Esophagus (tissue), 2 donors: ENCODE measurements around the gene ZBTB21. TPM values are rescaled to one million over a fixed set of nuclear protein-coding genes. Genes with fewer than 3 reads are reported as not detected.

Experiments
- H3K27ac ChIP-seq, 2 donors: one replicate each; pipeline ENCODE4 v1.5.1; 2013; ENCODE audit warnings: low read depth in 2 of 2, mild to moderate bottlenecking in 2 of 2, inconsistent platforms in 1 of 2, low read length in 1 of 2, moderate library complexity in 1 of 2
- H3K27me3 ChIP-seq, 2 donors: one replicate each; pipeline ENCODE4 v1.6.1; 2013; ENCODE audit warnings: low read length in 2 of 2, control low read depth in 1 of 2, mild to moderate bottlenecking in 1 of 2; ENCODE audit not compliant: insufficient read depth in 2 of 2, control insufficient read depth in 1 of 2
- H3K36me3 ChIP-seq, 2 donors: one replicate each; pipeline ENCODE4 v1.6.1; 2013; ENCODE audit warnings: low read length in 1 of 2; ENCODE audit not compliant: control insufficient read depth in 2 of 2, insufficient read depth in 2 of 2
- H3K4me1 ChIP-seq, 2 donors: one replicate each; pipeline ENCODE4 v1.6.1; 2013; ENCODE audit warnings: low read length in 1 of 2; ENCODE audit not compliant: control insufficient read depth in 2 of 2, insufficient read depth in 2 of 2
- H3K4me3 ChIP-seq, 2 donors: one replicate each; pipeline ENCODE4 v1.5.1; 2013; ENCODE audit warnings: low read length in 2 of 2, mild to moderate bottlenecking in 2 of 2, low read depth in 1 of 2, moderate library complexity in 1 of 2
- H3K9me3 ChIP-seq, 2 donors: one replicate each; pipeline ENCODE4 v1.6.1; 2013; ENCODE audit warnings: mild to moderate bottlenecking in 2 of 2, low read depth in 1 of 2, low read length in 1 of 2, moderate library complexity in 1 of 2; ENCODE audit not compliant: control insufficient read depth in 2 of 2, insufficient read depth in 1 of 2
- WGBS, 2 donors: extraction: QIAGEN DNeasy Blood & Tissue Kit; methylation state at CpG; one replicate each; pipeline ENCODE4 v1.1.7; 2013; 5-methylcytosine and 5-hydroxymethylcytosine counted together
- polyA plus RNA-seq, 2 donors: library from polyadenylated mRNA; stranded (reverse); fragments of 200-250 nt; gene quantifications; one replicate each; pipeline ENCODE4 v1.2.3, GENCODE V29; 2013
- donor health status: healthy with polysubstance abuse.
- donor health status: Bipolar disorder and iron deficiency.

The ZBTB21 gene
- polyA plus RNA-seq, 2 donors = 1.6 to 2.7 TPM

DNA sequence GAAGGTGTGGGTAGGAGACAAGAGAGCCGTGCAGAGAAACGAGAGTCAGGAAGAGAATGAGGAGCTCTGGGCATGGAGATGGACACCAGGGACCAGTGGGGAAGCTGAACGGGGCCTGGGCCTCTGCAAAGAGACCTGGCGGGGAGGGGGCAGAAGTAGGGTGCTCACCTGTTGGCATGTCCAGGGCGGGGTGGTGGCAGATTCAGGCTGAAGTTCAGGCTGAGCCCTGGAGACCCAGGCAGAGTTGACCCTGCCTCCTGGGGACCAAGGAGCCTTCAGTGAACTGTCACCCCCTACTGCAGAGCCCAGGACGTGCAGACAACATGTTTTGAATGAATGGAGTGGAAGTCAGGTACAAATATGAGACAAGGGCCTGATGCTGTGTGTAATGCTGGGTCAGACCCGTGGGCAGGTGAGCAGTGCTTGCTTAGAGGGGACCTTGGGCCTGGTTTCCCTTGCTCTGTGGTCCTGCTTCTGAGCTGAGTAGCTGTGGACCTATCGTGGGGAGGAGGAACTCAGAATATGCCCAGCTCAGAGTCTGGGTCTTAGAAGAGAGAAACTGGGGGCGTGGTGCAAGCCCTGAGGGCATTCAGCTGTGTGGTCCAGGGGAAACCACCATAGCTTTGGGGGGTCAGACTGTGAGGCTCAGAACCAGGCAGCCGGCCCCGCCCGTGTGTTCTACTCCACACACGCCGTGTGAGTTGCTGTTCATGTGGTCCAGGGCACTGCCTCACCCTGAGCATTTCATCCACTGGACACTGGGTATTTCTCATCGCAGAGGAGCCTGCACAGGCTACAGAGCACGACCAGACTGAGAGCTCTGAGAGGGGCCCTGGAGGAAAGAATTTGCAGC is 39.6 kb upstream of the ZBTB21 start:
- WGBS, 2 donors = 86% methylated on average over 16 of the region's 16 CpGs
- Histone ChIP-seq H3K27ac (no peak overlapping the region), H3K9me3 (no peaks in the 10 kb centered on the region), H3K36me3 (no peaks in the 10 kb centered on the region), H3K27me3 (no peaks in the 10 kb centered on the region), H3K4me1 (no peaks in the 10 kb centered on the region), H3K4me3 (no peak overlapping the region)

DNA sequence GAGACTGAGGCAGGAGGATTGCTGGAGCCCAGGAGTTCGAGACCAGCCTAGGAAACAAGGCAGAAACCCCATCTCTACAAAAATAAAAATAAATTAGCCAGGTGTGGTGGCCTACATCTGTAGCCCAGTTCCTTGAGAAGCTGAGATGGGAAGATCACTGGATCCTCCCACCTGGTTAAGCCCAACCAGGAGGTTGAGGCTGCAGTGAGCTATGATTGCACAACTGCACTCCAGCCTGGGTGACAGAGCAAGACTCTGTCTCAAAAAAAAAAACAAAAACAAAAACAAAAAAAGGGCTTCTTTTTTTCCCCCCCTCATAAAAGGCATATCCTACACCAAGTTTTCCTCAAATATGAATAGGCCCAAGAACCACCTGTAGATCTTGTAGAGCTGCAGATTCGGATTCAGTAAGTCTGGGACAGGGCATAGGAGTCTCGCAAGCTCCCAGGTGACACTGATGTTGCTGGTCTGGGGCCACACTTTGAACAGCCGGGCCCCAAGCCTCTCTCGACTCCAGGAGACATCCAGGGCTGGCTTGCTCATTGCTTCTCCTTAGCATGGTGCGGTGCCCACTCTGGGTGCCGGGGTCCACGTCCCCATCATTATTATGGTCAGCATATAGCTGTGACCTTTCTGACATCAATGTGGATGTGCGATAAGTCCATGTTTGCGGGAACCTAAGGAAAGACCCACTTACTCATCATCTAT is 38.9 kb upstream of the ZBTB21 start:
- no peaks in the 10 kb centered on the region for H3K4me1 ChIP-seq
- H3K27ac ChIP-seq = no peak overlapping the region
- no peaks in the 10 kb centered on the region for H3K36me3 ChIP-seq
- H3K9me3 ChIP-seq = no peaks in the 10 kb centered on the region
- WGBS, 2 donors = 96 to 97% methylated on average over 10 of the region's 10 CpGs
- no peaks in the 10 kb centered on the region for H3K27me3 ChIP-seq
- no peak overlapping the region for H3K4me3 ChIP-seq

DNA sequence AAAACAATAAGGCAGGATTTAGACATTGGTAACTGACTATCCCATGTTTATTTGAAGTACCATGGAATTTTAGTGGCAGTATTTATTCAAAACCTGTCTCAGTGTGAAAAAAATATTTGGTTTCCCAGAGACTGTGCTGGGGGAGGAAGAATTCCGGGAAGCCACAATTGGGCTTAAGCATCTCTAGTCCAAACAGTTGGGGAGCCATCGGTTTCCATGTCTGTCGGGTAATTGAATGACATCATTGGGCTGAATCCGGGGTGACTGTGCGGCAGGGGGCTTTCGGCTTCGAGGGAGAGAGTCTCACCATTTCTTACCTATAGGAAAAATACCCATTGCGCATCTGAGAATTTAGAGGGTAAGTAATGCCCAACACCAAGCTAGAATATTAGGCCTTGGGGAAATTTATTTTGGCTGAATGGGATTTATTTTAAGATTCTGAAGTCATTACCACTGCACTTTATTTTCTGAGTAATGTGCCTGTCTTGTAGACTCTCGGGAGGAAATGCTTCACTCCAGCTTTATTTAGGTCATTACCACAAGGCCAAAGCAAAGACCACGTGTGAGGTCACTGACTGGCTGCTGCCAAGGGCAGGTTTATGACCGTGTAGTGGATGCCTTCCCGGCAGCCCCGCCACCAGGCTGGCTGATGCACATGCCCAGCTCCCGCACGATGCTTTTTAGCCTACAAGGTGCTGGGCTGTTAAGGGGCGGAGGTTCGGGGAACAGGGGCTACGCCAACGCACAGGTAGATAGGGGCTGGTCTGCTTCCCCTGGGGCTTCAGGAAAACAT is 37.9 kb upstream of the ZBTB21 start:
- Histone ChIP-seq H3K4me1 (no peaks in the 10 kb centered on the region), H3K27ac (no peak overlapping the region), H3K36me3 (no peaks in the 10 kb centered on the region), H3K4me3 (no peak overlapping the region), H3K27me3 (no peaks in the 10 kb centered on the region), H3K9me3 (no peaks in the 10 kb centered on the region)
- 73 to 74% methylated on average over 19 of the region's 19 CpGs for WGBS, 2 donors

DNA sequence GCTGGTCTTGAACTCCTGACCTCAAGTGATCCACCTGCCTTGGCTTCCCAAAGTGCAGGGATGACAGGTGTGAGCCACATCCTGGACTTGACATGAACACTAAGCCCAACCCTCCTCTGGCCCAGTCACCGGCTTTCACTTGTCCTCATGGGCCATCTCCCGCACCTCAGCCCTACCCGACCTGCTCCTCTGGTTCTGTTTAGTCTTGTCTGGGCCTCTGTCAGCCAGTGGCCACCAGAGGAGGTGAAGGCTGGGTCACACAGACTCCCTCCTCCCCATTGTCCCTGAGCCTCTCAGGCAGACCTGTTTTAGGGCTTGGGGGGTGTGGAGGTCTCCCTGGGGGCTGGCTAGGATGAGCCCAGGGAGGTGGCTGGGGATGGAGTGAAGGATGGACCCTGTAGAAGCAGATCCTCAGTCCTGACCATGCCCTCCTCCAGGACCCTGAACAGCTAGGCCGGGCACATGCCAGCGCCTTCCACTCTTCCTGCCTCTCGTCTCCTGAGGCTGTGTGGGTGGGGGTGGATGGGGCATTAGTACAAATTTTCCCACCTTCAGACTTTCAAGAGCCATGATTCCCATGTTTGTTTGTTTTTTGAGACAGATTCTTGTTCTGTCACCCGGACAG is 34.8 kb upstream of the ZBTB21 start:
- peaks cover 0 to 11% of the 10 kb centered on the region in 2 donors for H3K4me1 ChIP-seq
- H3K27me3 ChIP-seq = no peaks in the 10 kb centered on the region
- 78 to 82% methylated on average over 7 of the region's 7 CpGs for WGBS, 2 donors
- no peaks in the 10 kb centered on the region for H3K36me3 ChIP-seq
- no peaks in the 10 kb centered on the region for H3K9me3 ChIP-seq
- no peak overlapping the region for H3K4me3 ChIP-seq
- H3K27ac ChIP-seq = peak overlapping the region in 1 of 2 donors; percentile 1

DNA sequence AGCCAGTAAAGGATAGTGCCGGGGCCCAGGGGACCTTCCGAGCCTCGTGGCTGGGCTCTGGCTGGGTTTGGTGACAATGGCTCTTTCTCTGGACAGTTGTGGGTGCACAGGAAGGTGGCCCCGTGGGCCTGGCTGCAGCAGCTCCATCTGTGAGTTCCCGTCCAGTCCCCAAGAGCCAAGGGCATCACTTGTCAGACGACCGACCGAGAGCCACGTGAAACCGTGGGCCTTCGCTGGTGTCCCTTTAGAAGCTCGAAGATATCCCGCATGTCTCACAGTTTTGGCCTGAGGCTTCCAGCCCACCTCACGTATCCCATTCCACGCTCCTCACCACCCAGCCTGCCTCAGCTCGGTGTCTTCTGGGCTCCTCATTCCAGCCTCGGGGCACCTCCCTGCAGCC is 33.8 kb upstream of the ZBTB21 start:
- no peak overlapping the region for H3K4me3 ChIP-seq
- peaks cover 0 to 14% of the 10 kb centered on the region in 2 donors for H3K4me1 ChIP-seq
- H3K36me3 ChIP-seq = no peaks in the 10 kb centered on the region
- no peaks in the 10 kb centered on the region for H3K27me3 ChIP-seq
- no peak overlapping the region for H3K27ac ChIP-seq
- 94 to 95% methylated on average over 17 of the region's 17 CpGs for WGBS, 2 donors
- no peaks in the 10 kb centered on the region for H3K9me3 ChIP-seq

DNA sequence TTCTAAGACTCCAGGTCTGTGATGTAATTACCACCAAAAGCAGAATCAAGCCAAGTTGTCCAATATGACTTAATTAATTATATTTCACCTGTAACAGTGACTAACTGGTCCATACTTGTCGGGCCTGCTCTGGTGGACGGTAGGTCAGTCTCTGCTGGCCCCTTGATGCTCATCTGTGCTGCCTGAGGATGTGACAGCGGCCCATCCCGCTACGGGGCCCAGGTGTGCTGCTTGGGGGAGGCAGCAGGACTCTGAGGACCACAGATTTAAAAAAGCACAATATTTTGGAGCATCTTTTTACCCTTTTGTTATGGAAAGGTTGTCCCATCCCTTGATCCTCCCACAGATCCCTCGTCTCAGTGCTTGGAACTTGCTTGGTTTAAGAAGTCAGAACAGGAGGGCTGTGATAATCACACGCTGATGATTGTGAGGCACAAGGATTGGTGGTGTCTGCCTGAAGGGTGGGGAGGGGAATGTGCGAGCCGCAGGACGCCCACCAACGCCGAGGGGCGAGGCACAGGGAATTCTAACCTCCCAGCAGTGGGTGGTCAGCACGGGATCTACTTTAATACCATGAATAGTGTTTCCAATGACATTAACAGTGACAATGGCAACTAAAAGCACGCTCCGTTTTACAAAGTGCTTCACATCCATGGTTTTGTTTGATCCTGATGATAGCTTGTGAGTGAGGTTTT is 33.2 kb upstream of the ZBTB21 start:
- Histone ChIP-seq H3K4me3 (no peak overlapping the region), H3K27me3 (no peaks in the 10 kb centered on the region), H3K9me3 (no peaks in the 10 kb centered on the region), H3K4me1 (peaks cover 0 to 14% of the 10 kb centered on the region in 2 donors), H3K36me3 (no peaks in the 10 kb centered on the region), H3K27ac (no peak overlapping the region)
- 86 to 87% methylated on average over 16 of the region's 16 CpGs for WGBS, 2 donors

DNA sequence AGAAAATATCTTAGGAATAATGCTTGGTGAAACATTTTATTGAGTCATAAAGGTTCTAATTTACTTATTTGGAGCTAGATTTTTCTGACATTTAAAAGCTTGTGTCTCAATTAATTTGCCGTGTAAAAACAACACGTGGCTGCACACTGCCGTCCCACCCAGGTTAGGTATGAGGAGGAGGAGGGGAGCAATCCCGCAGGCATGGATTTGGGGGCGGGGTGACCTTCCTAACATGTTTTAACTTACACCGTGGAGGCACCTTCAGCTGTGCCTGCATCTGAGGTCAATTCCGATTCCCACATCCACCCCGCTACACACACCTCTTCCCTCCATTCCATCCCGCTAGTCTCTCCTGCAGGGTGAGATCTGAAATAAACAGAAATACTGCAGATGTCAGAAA is 32.5 kb upstream of the ZBTB21 start:
- no peak overlapping the region for H3K4me3 ChIP-seq
- no peaks in the 10 kb centered on the region for H3K36me3 ChIP-seq
- 50 to 66% methylated on average over 9 of the region's 9 CpGs for WGBS, 2 donors

DNA sequence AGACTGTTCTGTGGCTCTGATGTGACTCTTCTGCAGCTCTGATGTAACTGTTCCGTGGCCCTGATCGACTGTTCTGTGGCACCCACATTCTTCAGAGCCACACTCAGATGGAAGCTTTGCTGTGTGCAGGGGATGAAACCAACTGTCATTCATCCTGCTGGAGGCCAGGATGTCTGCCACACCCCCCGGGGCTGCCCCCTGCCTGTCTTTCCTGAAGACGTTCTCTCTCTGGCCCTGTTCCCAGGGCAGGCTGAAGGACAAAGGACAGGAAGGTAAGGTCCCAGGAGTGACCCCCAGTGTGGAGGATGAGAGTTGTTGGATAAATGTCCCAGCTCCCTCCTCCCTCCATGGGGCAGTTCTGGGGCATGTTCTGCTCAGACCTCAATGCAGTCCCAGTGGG is 31.6 kb upstream of the ZBTB21 start:
- 63 to 66% methylated on average over 4 of the region's 4 CpGs for WGBS, 2 donors
- Histone ChIP-seq H3K36me3 (no peaks in the 10 kb centered on the region), H3K27me3 (no peaks in the 10 kb centered on the region), H3K4me1 (peaks cover 0 to 14% of the 10 kb centered on the region in 2 donors), H3K9me3 (no peaks in the 10 kb centered on the region), H3K4me3 (no peak overlapping the region), H3K27ac (no peak overlapping the region)

More for the DNA sequence above, 32.5 kb upstream of the ZBTB21 start:
- no peak overlapping the region for H3K27ac ChIP-seq
- peaks cover 0 to 14% of the 10 kb centered on the region in 2 donors for H3K4me1 ChIP-seq
- no peaks in the 10 kb centered on the region for H3K27me3 ChIP-seq
- no peaks in the 10 kb centered on the region for H3K9me3 ChIP-seq

DNA sequence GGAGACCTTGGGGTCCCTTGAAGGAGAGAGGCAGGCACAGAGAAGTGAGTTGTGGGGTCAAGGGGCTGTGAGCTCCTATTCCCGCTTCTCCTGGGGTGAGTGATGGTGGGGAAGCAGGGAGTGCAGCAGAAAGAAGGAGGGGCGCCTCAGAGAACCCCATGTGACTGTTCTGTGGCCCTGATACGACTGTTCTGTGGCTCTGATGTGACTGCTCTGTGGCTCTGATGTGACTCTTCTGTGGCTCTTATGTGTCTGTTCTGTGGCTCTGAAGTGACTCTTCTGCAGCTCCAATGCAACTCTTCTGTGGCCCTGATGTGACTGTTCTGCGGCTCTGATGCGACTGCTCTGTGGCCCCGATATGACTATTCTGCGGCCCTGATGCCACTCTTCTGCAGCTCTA is 31.1 kb upstream of the ZBTB21 start:
- 95 to 97% methylated on average over 7 of the region's 7 CpGs for WGBS, 2 donors
- Histone ChIP-seq H3K36me3 (no peaks in the 10 kb centered on the region), H3K4me3 (no peak overlapping the region), H3K4me1 (peaks cover 0 to 14% of the 10 kb centered on the region in 2 donors), H3K27ac (no peak overlapping the region), H3K9me3 (no peaks in the 10 kb centered on the region), H3K27me3 (no peaks in the 10 kb centered on the region)
